Left lung (tissue), 10 donors: ENCODE data around the gene ZNF319. TPM values are rescaled to one million over a fixed set of nuclear protein-coding genes. Genes with fewer than 3 reads are reported as not detected.
A peak's percentile ranks its signal among the peaks of the same experiment; 100 is the strongest.

Experiments used
- ATAC-seq: fragments of 200-7000 bp; cut with Tn5 transposase; one replicate; pipeline ENCODE4 v1.9.1; 2020; ENCODE audit warnings: moderate library complexity
- DNase-seq, 4 donors: peaks; one replicate each; pipeline ENCODE4 v3.0.0-alpha.2; 2013 to 2020
- H3K27ac ChIP-seq, 2 donors: fragments of 200-600 bp; sonication (generic) in 1 of 2; one replicate each; pipeline versions ENCODE4 v1.5.0 to v1.8.0; 2020 to 2021
- H3K27me3 ChIP-seq, 2 donors: fragments of 200-600 bp; sonication (generic) in 1 of 2; one replicate each; pipeline versions ENCODE4 v1.5.0 to v1.8.0; 2020 to 2021
- H3K36me3 ChIP-seq, 2 donors: fragments of 200-600 bp; sonication (generic) in 1 of 2; one replicate each; pipeline versions ENCODE4 v1.5.0 to v1.8.0; 2020 to 2021
- H3K4me1 ChIP-seq, 2 donors: fragments of 200-600 bp; one replicate each; pipeline ENCODE4 v1.8.0; 2021
- H3K4me3 ChIP-seq, 2 donors: fragments of 200-600 bp; sonication (generic) in 1 of 2; one replicate each; pipeline versions ENCODE4 v1.5.0 to v1.8.0; 2020 to 2021; ENCODE audit warnings: mild to moderate bottlenecking in 1 of 2
- H3K9me3 ChIP-seq, 2 donors: fragments of 200-600 bp; sonication (generic) in 1 of 2; one replicate each; pipeline versions ENCODE4 v1.5.0 to v1.8.0; 2020 to 2021
- intact Hi-C, 2 donors: fragments of 100-400 bp; cut with DNase I; formaldehyde crosslinking; loops; one replicate each; pipeline versions ENCODE4 v1.11.2 to v1.14.2; 2022
- polyA plus RNA-seq, 6 donors: library from polyadenylated mRNA; unstranded; fragments of 120-200 nt; gene quantifications; one replicate each; pipeline ENCODE4 v1.2.1, GENCODE V29; 2013; ENCODE audit not compliant: insufficient read length in 6 of 6
- total RNA-seq, 2 donors: library from RNA; stranded (reverse); fragmentation: NEBNext Ultra II Directional; extraction: Animal tissue kit (Norgen Biotek cat#: 25700); gene quantifications; one replicate each; pipeline ENCODE4 v1.2.1, GENCODE V29; 2021
- TF ChIP-seq, protein P1 (sequence below), 2 donors: fragments of 200-600 bp; sonication (generic) in 1 of 2; IDR thresholded peaks; one replicate each; pipeline versions ENCODE4 v1.5.0 to v1.8.0; 2021; ENCODE audit warnings: antibody characterized with exemption in 2 of 2
- donor health status: DM: no; HTN: yes; CAD: no.
- donor health status: DM: no; HTN: no; CAD: no.

Gene ZNF319
- total and polyA plus RNA-seq, 8 donors, result 7.8 to 12.0 (median 10.7) TPM

DNA sequence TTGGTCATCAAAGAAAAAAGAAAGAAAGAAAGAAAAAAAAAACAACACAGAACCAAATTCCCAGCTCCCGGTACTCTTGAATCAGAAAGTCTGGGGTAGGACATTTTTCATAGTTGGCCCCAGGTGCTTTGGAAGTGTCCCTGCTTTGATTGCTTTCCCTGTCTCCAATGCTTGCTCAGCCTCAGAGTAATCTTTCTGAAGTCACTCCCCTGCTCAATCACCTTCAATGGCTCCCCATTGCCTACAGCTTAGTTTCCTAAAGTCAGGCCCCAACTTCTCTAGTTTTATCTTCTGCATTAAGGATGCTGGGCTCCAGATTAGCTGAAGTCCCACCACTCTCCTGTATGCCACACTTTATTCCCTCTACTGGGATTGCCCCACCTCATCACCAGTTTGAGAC, 46.6 kb downstream of the ZNF319 start:
- H3K27ac ChIP-seq, result no peak overlapping the region
- intact Hi-C loops, result no loop called here
- H3K4me3 ChIP-seq, result no peak overlapping the region
- no peaks in the 10 kb centered on the region for H3K27me3 ChIP-seq
- H3K4me1 ChIP-seq, result no peaks in the 10 kb centered on the region
- H3K36me3 ChIP-seq, result no peaks in the 10 kb centered on the region
- TF ChIP-seq, protein P1, sequence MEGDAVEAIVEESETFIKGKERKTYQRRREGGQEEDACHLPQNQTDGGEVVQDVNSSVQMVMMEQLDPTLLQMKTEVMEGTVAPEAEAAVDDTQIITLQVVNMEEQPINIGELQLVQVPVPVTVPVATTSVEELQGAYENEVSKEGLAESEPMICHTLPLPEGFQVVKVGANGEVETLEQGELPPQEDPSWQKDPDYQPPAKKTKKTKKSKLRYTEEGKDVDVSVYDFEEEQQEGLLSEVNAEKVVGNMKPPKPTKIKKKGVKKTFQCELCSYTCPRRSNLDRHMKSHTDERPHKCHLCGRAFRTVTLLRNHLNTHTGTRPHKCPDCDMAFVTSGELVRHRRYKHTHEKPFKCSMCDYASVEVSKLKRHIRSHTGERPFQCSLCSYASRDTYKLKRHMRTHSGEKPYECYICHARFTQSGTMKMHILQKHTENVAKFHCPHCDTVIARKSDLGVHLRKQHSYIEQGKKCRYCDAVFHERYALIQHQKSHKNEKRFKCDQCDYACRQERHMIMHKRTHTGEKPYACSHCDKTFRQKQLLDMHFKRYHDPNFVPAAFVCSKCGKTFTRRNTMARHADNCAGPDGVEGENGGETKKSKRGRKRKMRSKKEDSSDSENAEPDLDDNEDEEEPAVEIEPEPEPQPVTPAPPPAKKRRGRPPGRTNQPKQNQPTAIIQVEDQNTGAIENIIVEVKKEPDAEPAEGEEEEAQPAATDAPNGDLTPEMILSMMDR (IDR thresholded peaks at IDR 0.05), result no peak
- H3K9me3 ChIP-seq, result no peaks in the 10 kb centered on the region
- ATAC-seq (no peak), DNase-seq (no peak)

DNA sequence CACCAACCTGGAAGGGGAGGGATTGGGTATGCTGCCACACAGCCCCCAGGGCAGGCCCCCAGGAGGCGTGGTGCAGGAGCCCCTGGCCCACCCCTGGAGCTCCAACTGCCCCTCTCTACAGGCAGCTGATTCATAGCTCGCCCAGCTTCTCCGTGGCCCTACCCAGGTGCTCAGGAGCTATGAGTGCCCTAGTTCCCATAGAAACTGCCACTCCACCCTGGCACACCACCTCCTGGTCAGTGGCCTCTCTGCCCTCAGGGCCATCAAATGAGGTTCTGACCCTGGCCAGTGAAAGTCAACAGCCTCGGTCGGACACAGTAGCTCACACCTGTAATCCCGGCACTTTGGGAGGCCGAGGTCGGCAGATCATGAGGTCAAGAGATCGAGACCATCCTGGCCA, 47.6 kb downstream of the ZNF319 start:
- Histone ChIP-seq H3K4me1 (no peaks in the 10 kb centered on the region), H3K4me3 (no peak overlapping the region), H3K27me3 (no peaks in the 10 kb centered on the region), H3K36me3 (no peaks in the 10 kb centered on the region), H3K27ac (no peak overlapping the region), H3K9me3 (no peaks in the 10 kb centered on the region)
- peak; percentile 90 for ATAC-seq
- TF ChIP-seq, protein P1 (IDR thresholded peaks at IDR 0.05), result no peak
- DNase-seq, result peak in 1 of 4 donors; percentile 71
- intact Hi-C loops, result no loop called here

DNA sequence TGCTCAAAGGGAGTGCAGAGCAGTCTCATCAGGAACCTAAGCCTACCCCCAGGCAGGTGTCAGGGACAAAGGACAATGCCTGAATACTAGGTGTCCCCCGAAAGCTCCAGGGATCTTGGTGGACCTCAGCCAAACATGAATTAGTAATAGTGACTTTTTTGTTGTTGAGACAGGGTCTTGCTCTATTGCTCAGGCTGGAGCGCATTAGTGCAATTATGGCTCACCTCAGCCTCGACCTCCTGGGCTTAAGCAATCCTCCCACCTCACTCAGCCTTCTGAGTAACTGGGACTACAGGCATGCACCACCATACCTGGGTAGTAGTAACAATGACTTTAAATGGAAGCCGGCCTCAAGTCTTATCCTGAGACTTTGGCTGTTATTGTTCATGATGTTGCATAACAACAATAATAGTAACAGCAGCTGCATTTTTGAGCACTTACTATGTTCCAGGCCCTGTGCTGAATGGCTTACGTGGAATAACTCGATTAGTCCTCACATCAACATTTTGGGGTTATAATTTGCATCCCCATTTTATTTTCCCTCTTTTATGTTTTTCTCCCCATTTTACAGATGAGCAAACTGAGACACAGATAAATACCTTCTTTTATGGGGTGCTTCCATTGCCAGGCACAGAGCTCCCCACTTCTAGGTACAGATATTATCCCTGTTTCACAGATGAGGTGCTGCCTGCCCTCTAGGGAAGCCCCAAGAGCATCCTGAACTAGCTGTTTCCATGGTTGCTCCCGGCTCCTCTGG, 49.1 kb downstream of the ZNF319 start:
- no peaks in the 10 kb centered on the region for H3K9me3 ChIP-seq
- intact Hi-C loops, result no loop called here
- H3K27ac ChIP-seq, result no peak overlapping the region
- DNase-seq (no peak), ATAC-seq (no peak)
- H3K27me3 ChIP-seq, result no peaks in the 10 kb centered on the region
- no peak overlapping the region for H3K4me3 ChIP-seq
- no peaks in the 10 kb centered on the region for H3K4me1 ChIP-seq
- TF ChIP-seq, protein P1 (IDR thresholded peaks at IDR 0.05), result no peak
- H3K36me3 ChIP-seq, result no peaks in the 10 kb centered on the region

DNA sequence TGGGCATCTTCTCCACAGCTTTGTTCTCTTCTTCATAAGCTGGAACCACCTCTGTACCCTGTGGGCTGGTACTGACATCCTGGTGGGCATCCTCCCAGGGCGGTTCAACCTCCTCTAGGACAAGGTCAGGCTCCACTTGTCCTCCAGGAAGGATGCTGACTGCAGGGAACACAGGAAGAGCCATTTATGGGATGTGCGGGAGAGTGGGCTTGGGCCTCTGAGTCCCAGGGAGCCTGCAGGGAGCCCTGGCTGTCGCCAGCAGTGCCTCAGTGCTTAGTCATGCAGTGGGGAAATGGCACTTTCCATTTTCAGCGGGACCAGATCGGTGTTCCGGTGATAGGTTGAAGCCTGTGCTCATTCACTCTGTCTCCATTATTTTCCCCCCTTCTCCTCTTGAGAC, 50.1 kb downstream of the ZNF319 start:
- Histone ChIP-seq H3K27ac (no peak overlapping the region), H3K27me3 (no peaks in the 10 kb centered on the region), H3K4me3 (no peak overlapping the region), H3K9me3 (no peaks in the 10 kb centered on the region), H3K4me1 (no peaks in the 10 kb centered on the region), H3K36me3 (no peaks in the 10 kb centered on the region)
- no peak for ATAC-seq
- intact Hi-C loops, result no loop called here
- DNase-seq, result no peak
- TF ChIP-seq, protein P1 (IDR thresholded peaks at IDR 0.05), result no peak

DNA sequence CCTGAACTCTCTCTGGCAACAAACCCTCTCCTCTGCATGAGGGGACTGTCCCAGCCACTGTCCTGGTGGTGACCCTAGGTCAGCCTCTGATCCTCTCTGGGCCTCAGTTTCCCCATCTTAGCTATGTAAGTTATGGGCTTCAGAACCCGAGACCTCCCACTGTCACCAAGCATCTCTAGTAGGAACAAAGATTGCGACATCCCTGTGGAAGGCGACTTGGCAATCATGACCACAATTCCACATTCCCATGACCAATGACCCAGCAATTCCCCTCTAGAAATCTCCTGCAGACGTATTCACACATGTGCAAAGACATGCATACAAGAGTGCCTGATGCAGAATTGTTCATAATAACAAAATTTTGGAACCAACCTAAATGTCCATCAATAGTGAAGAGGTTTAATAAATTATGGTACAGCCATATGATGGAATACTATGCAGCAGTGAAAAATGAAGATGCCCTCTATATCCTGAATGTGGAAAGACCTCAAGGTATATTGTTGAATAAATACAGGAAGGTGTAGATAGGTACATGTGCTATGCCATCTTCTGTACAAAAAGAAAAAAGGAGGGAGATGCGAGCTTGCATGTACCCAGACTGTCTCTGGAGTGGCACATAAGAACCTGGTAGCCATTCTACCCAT, 50.8 kb downstream of the ZNF319 start:
- no peak for DNase-seq
- no peak for ATAC-seq
- Histone ChIP-seq H3K9me3 (no peaks in the 10 kb centered on the region), H3K27me3 (no peaks in the 10 kb centered on the region), H3K36me3 (no peaks in the 10 kb centered on the region), H3K4me1 (no peaks in the 10 kb centered on the region), H3K4me3 (no peak overlapping the region), H3K27ac (no peak overlapping the region)
- TF ChIP-seq, protein P1 (IDR thresholded peaks at IDR 0.05), result no peak
- intact Hi-C loops, result no loop called here
